Measurements from ENCODE around the gene MTTP.

MTTP gene

GRCh38 chr4:99593781-99594641, 19.4 kb downstream of the MTTP start:
- DNase-seq: no peak

DNA sequence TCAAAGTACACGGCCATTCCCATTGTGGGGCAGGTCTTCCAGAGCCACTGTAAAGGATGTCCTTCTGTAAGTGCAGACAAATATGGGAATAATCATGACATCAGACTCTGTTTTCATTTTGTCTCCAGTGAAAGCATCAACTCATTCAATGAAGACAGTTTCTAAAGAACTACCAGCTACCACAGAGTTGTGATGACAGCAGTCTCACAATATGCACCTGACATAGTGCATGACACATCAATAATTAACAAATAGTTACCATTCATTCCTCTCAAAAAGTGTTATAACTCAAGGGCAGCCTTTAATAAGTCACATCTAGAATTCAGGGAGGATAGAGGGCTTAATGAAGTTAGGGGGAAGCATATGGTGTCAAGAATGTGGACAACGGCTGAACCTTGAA, 20.2 kb downstream of the MTTP start:
- no peak for DNase-seq

DNA sequence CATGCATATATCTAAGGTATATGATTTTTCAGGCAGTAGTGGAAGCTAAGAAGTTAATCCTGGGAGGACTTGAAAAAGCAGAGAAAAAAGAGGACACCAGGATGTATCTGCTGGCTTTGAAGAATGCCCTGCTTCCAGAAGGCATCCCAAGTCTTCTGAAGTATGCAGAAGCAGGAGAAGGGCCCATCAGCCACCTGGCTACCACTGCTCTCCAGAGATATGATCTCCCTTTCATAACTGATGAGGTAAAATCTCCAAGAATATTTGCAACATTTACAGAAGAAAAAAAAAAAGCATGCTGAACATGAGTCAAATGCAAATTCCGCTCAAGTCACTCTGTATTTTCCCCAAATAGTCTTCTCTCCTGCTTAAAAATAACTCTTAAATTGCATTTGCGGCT, 32.1 kb downstream of the MTTP start:
- DNase-seq: no peak

DNA sequence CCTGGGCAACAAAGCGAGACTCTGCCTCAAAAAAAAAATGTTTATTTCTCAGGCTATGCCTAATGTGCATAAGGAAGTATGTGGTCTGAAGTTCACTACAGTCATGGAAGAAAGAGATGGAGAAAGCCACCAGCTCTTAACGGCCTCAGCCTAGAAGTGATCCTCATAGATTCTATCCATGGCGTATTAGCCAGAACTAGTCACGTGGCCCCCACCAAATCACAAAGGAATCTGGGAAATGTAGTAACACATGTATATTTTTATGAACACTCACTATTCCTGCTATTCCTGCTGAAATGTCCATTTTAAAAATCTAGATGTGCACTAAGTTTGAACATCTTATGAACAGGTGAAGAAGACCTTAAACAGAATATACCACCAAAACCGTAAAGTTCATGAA, 33.8 kb downstream of the MTTP start:
- no peak for DNase-seq

- DNase-seq: no peak
Observed at GRCh38 chr4:99610605-99611175, 36.1 kb downstream of the MTTP start.

- DNase-seq: no peak
Observed at GRCh38 chr4:99612281-99612680, 37.7 kb downstream of the MTTP start.

DNA sequence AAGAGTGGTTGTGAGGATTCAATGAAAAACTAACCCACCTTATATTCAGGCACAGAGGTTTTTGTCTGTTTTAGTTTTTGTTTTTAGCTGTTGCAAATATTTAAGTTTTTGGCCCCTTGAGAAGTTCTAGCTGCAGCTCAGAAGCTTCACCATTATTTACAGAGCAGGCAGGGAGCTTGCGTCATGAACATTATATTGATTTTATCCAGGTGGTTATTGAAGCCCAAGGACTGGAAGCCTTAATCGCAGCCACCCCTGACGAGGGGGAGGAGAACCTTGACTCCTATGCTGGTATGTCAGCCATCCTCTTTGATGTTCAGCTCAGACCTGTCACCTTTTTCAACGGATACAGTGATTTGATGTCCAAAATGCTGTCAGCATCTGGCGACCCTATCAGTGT, 38.1 kb downstream of the MTTP start:
- DNase-seq: no peak

- DNase-seq: no peak
Observed at GRCh38 chr4:99614491-99614890, 39.9 kb downstream of the MTTP start.

DNA sequence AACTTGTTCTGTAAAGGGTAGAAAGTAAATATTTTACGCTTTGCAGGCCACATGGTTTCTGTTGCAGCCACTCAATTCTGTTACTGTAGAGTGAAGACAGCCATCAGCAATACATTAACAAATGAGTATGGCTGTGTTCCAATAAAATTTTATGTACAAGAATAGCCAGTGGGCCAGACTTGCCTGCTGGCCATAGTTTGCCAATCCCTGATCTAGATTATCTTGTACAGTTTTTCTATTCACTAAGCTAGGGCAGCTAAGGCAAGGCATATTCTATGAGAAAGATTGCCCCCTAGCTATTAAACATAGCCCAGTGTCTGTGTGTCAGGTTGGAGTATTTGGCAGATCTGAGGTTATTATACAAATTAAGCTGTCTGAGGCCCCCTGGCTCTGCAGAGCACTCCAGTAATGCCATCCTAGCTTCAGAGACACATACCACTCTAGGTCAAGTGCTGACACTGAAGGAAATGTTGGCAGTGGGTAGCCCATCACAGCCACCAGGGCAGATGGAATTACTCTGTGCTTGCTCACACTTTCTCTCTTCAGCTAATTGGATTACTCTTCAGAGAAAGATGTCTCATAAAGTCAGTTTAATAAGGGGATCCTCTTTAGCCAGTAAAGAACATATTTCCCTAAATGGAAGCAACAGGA, 40.7 kb downstream of the MTTP start:
- DNase-seq: no peak

- DNase-seq: no peak
Observed at GRCh38 chr4:99617374-99617773, 42.8 kb downstream of the MTTP start.

GRCh38 chr4:99622341-99622740, 47.7 kb downstream of the MTTP start:
- no peak for DNase-seq

DNA sequence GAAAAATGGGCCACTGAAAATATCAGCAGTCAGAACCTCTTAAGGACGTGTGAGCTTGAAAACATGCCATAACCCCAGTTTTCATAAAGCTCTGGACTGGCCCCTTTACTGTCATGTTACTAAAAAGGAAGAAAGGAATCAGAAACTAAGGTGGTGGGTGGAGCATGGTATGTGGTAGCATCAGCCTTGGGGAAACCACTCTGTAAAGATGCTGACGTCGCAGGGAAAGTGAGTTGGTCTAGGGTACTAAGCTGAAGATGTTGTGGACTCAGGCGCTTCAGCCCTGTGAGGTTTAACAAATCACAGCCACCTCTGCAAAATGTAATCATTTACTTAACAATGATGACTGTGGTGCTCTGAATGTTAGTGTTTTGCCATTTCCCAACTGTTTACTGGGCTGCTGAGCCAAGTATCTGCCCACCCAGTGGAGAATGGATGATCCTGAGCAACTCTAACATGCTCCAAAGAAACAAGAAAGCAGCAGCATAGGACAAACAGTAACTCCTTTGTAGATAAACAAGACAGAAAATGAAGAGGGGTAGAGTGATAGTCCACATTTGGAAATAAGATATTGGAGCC, 49.6 kb downstream of the MTTP start:
- no peak for DNase-seq

DNA sequence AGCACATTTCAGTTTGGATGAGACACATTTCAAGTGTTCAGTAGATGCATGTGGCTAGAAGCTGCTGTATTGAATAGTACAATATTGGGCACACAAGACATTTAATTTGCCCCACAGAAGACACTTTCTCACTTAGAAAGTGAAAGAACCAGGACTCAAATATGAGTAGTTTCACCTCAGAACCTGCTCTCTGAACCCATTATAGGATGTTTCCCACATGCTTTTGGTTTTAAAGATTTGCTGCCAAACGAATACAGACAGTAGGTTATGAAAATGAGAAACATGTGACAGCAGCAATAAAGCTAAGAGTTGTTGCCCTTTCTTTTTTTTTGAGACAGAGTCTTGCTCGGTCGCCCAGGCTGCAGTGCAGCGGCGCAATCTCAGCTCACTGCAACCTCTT, 50.7 kb downstream of the MTTP start:
- DNase-seq: no peak

DNA sequence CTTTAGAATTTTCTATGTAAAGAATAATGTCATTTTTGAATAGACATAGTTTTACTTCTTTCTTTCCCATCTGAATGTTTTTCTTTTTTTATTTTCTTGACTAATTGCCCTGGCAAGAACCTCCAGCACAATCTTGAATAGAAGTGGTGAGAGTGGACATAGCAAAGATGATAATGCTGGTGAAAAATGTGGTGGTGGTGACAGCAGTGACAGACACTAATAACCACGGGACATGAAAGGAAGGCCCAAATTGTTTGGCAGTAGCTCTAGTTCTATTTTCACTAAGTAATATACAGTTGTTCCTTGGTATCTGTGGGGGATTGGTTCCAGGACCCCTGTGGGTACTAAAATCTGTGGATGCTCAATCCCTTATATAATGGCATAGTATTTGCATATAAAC, 53.4 kb downstream of the MTTP start:
- no peak for DNase-seq

DNA sequence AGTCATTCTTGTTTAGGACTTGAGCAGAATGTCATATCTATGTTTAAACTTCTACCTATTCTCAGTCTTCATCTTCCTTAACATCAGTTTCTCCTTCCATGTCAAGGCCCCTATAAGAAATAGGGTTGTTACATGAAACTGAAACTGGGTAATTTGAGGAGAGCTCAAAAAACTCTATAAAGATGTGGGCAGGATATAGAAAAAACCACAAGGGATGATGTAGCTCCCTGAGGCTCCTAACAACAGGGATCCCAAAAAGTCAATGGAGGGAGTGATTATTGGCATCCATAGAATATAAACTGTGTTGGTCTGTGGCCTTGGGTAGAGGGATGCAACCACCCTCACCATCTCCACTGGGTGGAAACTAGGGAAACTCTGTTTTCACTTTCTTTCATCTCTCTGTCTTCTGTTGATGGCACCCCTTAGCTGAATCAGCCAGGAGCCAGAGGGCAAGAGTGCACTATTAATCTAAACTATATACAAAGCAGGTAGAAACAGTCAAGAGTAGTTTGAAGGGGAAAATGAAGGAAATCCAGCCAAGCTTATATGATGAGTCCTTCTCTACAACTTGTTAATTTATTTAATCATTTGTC, 55.4 kb downstream of the MTTP start:
- DNase-seq: no peak

GRCh38 chr4:99630857-99631360, 56.3 kb downstream of the MTTP start:
- DNase-seq: no peak

DNA sequence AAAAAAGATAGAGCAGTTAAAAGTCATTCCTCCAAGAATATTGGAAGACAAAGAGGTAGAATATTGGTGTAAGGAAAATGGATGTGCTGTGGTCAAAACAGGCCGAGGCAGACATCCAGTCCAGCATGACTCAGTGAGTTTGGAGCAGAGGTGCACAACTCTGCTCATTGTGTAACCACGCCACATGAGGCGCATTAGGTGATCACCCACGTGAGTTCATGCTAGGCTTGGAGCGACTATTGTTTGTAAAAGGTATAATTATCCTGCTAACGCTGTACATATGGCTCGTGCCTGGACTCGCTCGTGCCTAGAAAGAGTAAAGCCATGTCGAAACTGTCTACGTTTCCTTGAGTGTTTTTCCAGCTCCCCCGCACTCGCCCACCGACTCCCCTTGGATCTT, 59.1 kb downstream of the MTTP start:
- no peak for DNase-seq

GRCh38 chr4:99634742-99635360, 60.2 kb downstream of the MTTP start:
- DNase-seq: no peak

DNA sequence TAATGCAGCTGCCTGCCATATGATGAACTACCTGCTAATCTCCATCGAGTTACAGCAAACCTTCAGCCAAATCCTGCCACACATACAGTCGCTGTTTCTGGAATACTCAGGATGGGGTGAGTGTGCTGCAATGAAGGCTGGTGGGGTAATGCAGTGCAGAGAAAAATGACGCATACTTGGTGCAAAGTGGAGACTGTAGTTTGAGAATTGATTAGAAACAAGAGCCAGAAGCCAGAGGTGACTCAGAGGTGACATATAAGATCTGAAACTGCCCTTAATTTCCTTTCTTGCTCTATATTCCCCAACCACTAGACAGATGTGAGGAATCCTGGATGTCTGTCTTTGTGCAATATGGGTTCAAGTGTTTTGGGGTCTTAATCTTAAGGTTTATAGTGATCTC, 61.0 kb downstream of the MTTP start:
- no peak for DNase-seq

- DNase-seq: no peak
Observed at GRCh38 chr4:99636422-99636821, 61.8 kb downstream of the MTTP start.

GRCh38 chr4:99637174-99637573, 62.5 kb downstream of the MTTP start:
- no peak for DNase-seq

GRCh38 chr4:99640676-99641075, 66.1 kb downstream of the MTTP start:
- no peak for DNase-seq
